Smooth muscle cell (in vitro differentiated cells): ENCODE data around the gene ABHD17B. TPM values are rescaled to one million over a fixed set of nuclear protein-coding genes. Genes with fewer than 3 reads are reported as not detected.

Experiments used
- DNase-seq: peaks from one replicate; lab custom pipeline; 2025; ENCODE audit not compliant: unreplicated experiment; lab: John Stamatoyannopoulos, UW
- H2AFZ ChIP-seq: fragments of 200-600 bp; sonication (generic); 2 replicates; pipeline ENCODE4 v1.6.0; 2016; ENCODE audit warnings: antibody characterized with exemption, low read depth, mild to moderate bottlenecking
- H3F3A ChIP-seq: fragments of 200-600 bp; sonication (generic); 2 replicates; pipeline ENCODE4 v1.6.0; 2017; ENCODE audit warnings: antibody characterized with exemption, low read depth
- H3K27ac ChIP-seq: fragments of 200-600 bp; sonication (generic); 2 replicates; pipeline ENCODE4 v1.5.1; 2016; ENCODE audit warnings: low read depth, mild to moderate bottlenecking
- H3K27me3 ChIP-seq: fragments of 200-600 bp; sonication (generic); 2 replicates; pipeline ENCODE4 v1.6.1; 2016; ENCODE audit warnings: low read depth, mild to moderate bottlenecking
- H3K36me3 ChIP-seq: fragments of 200-600 bp; sonication (generic); 2 replicates; pipeline ENCODE4 v1.5.1; 2016; ENCODE audit warnings: low read depth
- H3K4me1 ChIP-seq: fragments of 200-600 bp; sonication (generic); 2 replicates; pipeline ENCODE4 v1.5.1; 2016; ENCODE audit warnings: low read depth
- H3K4me2 ChIP-seq: fragments of 200-600 bp; sonication (generic); 2 replicates; pipeline ENCODE4 v1.6.0; 2016; ENCODE audit warnings: mild to moderate bottlenecking
- H3K4me3 ChIP-seq: fragments of 200-600 bp; sonication (generic); 2 replicates; pipeline ENCODE4 v1.5.1; 2016; ENCODE audit warnings: mild to moderate bottlenecking
- H3K79me2 ChIP-seq: fragments of 200-600 bp; sonication (generic); 2 replicates; pipeline ENCODE4 v1.6.0; 2016; ENCODE audit warnings: low read depth, mild to moderate bottlenecking
- H3K9ac ChIP-seq: fragments of 200-600 bp; sonication (generic); 2 replicates; pipeline ENCODE4 v1.6.0; 2016; ENCODE audit warnings: low read depth
- H3K9me3 ChIP-seq: fragments of 200-600 bp; sonication (generic); replicated peaks from 2 replicates; pipeline ENCODE4 v1.5.1; 2016; ENCODE audit warnings: low read depth
- H4K20me1 ChIP-seq: fragments of 200-600 bp; sonication (generic); 2 replicates; pipeline ENCODE4 v1.6.0; 2016; ENCODE audit warnings: low read depth
- CTCF ChIP-seq: fragments of 200-600 bp; sonication (generic); IDR thresholded peaks from 2 replicates; pipeline ENCODE4 v1.5.1; 2017; ENCODE audit warnings: borderline replicate concordance, mild to moderate bottlenecking, antibody characterized with exemption; ENCODE audit not compliant: insufficient read depth, poor library complexity, severe bottlenecking
- WGBS: methylation state at CpG from one replicate; pipeline ENCODE4 v1.1.7; 2016; ENCODE audit warnings: low lambda C conversion rate; 5-methylcytosine and 5-hydroxymethylcytosine counted together
- polyA plus RNA-seq: library from polyadenylated mRNA; unstranded; fragments of >200 nt; fragmentation: Nextera tagmentation; extraction: Ambion mirVana; gene quantifications from 2 replicates; pipeline ENCODE4 v1.2.1, GENCODE V29; 2016
- total RNA-seq: library from RNA; depleted of rRNA; stranded (reverse); fragments of >200 nt; gene quantifications from 2 replicates; pipeline ENCODE4 v1.2.3, GENCODE V29; 2014

ABHD17B gene
- total and polyA plus RNA-seq, 2 experiments from 2014 or later, result 14.1 to 26.7 TPM

- no peak for TF ChIP-seq CTCF
- WGBS, result 100% methylated on average over 3 of the region's 3 CpGs
- H3K27ac ChIP-seq, result no peak overlapping the region
Observed at GRCh38 chr9:71861618-71862017, 49.4 kb downstream of the ABHD17B start.

GRCh38 chr9:71859939-71860338 lies 51.1 kb downstream of the ABHD17B start:
- DNase-seq, result no peak
- no peak for TF ChIP-seq CTCF
- Histone ChIP-seq H2AFZ (no peak overlapping the region), H3K9ac (no peak overlapping the region), H3K4me2 (no peak overlapping the region), H4K20me1 (no peaks in the 10 kb centered on the region), H3K4me3 (no peak overlapping the region), H3K4me1 (no peaks in the 10 kb centered on the region), H3K79me2 (no peaks in the 10 kb centered on the region), H3K9me3 (peaks cover 13% of the 10 kb centered on the region), H3F3A (peaks cover 5% of the 10 kb centered on the region), H3K27me3 (no peaks in the 10 kb centered on the region), H3K27ac (no peak overlapping the region), H3K36me3 (peaks cover 10% of the 10 kb centered on the region)
- WGBS, result 95% methylated on average over 3 of the region's 3 CpGs

More at GRCh38 chr9:71861618-71862017, 49.4 kb downstream of the ABHD17B start:
- Histone ChIP-seq H2AFZ (no peak overlapping the region), H3F3A (peaks cover 5% of the 10 kb centered on the region), H3K36me3 (peaks cover 10% of the 10 kb centered on the region), H4K20me1 (no peaks in the 10 kb centered on the region), H3K9ac (no peak overlapping the region), H3K4me2 (no peak overlapping the region), H3K4me3 (no peak overlapping the region), H3K4me1 (no peaks in the 10 kb centered on the region), H3K27me3 (no peaks in the 10 kb centered on the region), H3K9me3 (peaks cover 13% of the 10 kb centered on the region), H3K79me2 (no peaks in the 10 kb centered on the region)
- no peak for DNase-seq

- H3K4me3 ChIP-seq, result no peak overlapping the region
- H3K27me3 ChIP-seq, result no peaks in the 10 kb centered on the region
- peaks cover 5% of the 10 kb centered on the region for H3F3A ChIP-seq
- H3K9me3 ChIP-seq, result peaks cover 13% of the 10 kb centered on the region
- TF ChIP-seq CTCF, result no peak
- H3K9ac ChIP-seq, result no peak overlapping the region
- no peaks in the 10 kb centered on the region for H3K79me2 ChIP-seq
- no peaks in the 10 kb centered on the region for H3K4me1 ChIP-seq
- peaks cover 10% of the 10 kb centered on the region for H3K36me3 ChIP-seq
- no peak for DNase-seq
- H4K20me1 ChIP-seq, result no peaks in the 10 kb centered on the region
- no peak overlapping the region for H3K27ac ChIP-seq
- H2AFZ ChIP-seq, result no peak overlapping the region
- no peak overlapping the region for H3K4me2 ChIP-seq
Observed at GRCh38 chr9:71858812-71859211, 52.2 kb downstream of the ABHD17B start.

GRCh38 chr9:71858102-71858798 lies 52.7 kb downstream of the ABHD17B start:
- no peak for TF ChIP-seq CTCF
- Histone ChIP-seq H4K20me1 (no peaks in the 10 kb centered on the region), H2AFZ (no peak overlapping the region), H3K79me2 (no peaks in the 10 kb centered on the region), H3K4me2 (no peak overlapping the region), H3F3A (peaks cover 5% of the 10 kb centered on the region), H3K9ac (no peak overlapping the region), H3K36me3 (peaks cover 10% of the 10 kb centered on the region), H3K4me3 (no peak overlapping the region), H3K27ac (no peak overlapping the region), H3K4me1 (no peaks in the 10 kb centered on the region), H3K9me3 (peaks cover 13% of the 10 kb centered on the region), H3K27me3 (no peaks in the 10 kb centered on the region)
- 93% methylated on average over 2 of the region's 2 CpGs for WGBS
- no peak for DNase-seq
